NCI-H1694 (cell line): ENCODE data around the gene TMEM154.
"Not testable (repeated sequence)": the region's sequence is repeated elsewhere in the genome, so short reads cannot be mapped to it uniquely, and the experiment has no call there.

Experiments
- DNase-seq: peaks from one replicate; lab custom pipeline; 2025; lab: John Stamatoyannopoulos, UW

The TMEM154 gene

DNA sequence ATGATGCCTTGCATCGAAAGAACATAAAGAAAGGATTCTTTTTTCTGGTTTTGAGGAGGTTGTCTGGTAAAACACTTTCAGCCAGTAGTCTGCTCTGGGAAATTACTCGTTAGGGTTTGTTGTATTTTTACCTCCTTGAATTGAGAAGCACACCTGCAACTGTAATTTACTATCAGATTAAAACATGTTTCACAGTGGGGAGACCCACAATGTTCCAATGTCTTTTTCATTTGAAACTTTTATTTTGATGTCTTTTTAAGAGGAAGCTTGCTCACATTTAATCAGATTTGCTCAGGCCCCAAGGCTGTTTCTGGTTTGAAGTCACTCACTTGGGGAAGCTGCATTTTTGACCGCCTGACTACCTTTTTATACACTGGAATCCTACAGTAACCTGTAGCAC, 12.0 kb downstream of the TMEM154 start:
- no peak for DNase-seq

GRCh38 chr4:152666946-152667345, 12.9 kb downstream of the TMEM154 start:
- DNase-seq, result no peak

DNA sequence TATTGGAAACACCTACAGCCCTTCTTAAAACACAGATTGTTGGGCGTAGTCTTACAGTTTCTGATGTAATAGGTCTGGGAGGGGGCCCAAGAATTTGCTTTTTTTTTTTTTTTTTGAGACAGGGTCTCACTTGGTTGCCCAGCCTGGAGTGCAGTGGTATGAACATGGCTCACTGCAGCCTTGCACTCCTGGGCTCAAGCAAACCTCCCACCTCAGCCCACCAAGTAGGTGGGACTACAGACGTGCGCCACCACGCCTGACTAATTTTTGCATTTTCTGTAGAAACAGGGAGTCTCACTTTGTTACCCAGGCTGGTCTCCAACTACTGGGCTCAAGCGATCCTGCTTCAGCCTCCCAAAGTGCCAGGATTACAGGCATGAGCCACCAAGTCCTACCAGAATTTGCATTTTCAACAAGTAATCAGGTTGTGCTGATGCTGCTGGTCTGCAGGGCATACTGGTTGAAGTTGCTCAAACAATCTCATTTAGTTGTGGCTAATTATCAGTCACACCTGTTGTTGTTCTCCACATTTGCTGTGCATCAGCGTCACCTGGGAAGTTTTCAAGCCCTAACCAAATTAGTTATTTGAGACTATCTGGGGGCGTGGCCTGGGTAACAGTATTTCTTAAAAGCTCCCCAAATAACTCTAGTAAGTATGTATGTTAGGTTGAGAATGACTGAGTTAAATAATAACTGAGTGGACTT, 14.0 kb downstream of the TMEM154 start:
- no peak for DNase-seq

DNA sequence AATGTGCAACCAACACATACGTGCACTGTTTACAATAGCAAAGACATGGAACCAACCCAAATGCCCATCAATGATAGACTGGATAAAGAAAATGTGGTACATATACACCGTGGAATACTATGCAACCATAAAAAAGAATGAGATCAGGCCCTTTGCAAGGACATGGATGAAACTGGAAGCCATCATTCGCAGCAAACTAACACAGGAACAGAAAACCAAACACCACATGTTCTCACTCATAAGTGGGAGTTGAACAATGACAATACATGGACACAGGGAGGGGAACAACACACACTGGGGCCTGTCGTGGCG, 15.8 kb downstream of the TMEM154 start:
- not testable (repeated sequence) for DNase-seq

DNA sequence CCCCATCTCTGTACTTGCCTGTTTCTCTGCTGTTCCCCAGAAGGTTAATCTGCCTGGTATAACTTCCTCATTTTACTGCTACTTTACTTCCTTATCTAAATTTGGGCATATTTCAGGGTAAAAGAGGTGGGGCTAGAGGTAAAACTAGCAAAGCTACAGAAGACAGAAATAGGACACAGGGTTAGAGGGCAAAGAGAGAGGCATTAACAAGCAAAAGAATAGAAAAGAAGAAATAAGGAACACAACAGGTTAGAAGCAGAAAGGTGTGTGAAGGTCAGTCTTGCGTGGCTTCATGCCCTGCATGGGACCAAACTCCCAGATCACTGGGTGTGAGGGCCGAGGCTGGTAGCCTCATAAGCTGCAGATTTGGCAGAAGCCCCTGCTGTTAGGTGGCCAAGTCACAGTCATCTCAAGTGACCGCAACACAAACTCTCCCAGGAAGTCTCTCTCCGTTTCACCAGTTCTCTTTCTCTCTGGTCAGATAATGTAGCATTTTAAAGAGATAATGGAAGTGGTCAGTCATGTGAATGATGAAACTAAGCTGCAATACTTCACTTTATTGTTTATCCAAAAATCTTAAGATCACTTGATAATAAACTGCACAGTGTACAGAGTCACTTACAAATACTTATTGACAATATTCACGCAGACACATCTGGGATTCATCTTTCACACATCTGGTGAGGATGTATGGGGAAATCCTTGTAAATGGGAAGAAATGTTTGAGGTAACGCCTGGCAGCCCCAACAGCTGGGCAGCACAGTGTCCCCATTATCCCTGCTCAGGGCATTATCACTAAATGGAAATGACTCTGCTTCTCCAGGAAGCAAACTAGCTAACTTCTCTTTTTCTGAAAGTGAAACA, 16.4 kb downstream of the TMEM154 start:
- no peak for DNase-seq

- no peak for DNase-seq
These were observed 18.1 kb downstream of the TMEM154 start for GRCh38 chr4:152661649-152662048.

DNA sequence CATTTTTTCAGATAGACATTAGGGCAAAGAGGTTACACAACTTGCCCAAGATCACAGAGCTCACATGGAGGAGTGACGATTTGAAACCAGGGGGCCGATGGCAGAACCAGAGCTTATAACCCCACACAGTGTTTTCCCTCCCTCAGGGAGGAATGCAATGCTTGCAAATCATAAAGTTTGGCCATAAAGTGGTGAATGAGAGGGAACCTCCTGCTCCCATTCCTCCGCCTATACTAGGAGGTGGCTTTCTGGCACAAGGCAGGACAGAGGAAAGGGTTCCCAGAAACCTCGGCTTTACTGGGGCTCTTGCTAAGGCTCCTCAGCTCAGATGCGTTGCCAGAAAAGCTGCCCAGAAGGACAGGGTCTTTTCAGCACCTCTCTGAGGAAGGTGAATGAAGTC, 19.3 kb downstream of the TMEM154 start:
- DNase-seq, result no peak

GRCh38 chr4:152659806-152660205, 20.0 kb downstream of the TMEM154 start:
- no peak for DNase-seq

- DNase-seq, result no peak
These were observed 22.1 kb downstream of the TMEM154 start for GRCh38 chr4:152657657-152658056.

DNA sequence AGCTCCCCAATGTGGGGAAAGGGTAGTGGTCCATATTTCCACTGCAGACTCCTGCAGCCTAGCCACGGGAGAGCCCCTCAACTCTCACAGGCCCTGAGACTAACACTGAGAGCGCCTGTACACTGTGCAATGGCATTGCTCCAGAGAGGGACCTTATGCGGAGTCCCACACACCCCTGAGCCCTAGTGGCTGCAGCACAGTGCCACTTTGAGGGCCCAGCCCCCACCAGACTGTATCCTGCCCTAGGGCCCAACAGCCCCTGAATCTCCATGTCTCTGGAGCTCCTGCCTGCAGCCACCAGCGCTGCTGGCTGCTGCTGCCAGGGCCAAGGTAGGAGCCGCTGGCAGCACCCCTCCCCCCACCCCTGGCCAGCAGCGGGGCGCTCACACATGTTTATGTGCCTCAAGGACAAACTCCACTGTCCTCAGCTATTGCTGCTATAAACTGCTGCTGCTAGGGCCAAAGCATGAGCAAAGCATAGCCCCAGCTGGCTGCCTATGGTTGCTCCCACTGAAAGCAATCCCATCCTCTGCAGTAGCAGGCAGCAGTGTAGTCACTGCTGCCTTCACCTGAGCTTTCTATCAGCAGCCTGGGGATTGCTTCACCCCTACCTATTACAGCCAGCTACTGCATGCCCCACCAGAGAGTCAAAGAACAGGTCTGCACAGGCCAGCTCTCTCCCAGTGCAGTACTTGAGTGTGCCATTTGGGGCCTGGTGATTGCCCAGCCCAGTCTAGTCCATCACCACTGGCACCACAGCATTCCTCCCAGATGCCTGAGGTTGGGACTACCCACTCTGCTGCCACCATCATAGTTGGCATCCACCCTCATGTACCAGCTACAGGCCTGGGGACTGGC, 24.3 kb downstream of the TMEM154 start:
- no peak for DNase-seq

- DNase-seq, result no peak
These were observed 27.7 kb downstream of the TMEM154 start for GRCh38 chr4:152652102-152652501.

DNA sequence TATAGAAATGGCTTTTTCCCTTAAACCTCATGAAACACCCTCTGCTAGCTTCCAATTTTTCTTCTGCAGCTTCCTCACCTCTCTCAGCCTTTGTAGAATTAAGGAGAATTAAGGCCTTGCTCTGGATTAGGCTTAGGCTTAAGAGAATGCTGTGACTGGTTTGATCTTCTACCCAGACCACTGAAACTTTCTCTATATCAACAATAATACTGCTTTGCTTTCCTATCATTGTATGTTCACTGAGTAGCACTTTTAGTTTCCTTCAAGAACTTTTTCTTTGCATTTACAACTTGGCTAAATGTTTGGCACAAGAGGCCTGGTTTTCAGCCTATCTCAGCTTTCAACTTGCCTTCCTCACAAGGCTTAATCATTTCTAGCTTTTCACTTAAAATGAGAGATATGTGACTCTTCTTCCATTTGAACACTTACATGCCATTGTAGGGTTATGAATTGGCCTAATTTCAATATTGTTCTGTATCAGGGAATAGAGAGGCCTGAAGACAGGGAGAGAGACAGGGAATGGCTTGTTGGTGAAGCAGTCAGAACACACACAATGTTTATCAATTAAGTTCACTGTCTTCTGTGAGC, 28.2 kb downstream of the TMEM154 start:
- DNase-seq, result no peak

DNA sequence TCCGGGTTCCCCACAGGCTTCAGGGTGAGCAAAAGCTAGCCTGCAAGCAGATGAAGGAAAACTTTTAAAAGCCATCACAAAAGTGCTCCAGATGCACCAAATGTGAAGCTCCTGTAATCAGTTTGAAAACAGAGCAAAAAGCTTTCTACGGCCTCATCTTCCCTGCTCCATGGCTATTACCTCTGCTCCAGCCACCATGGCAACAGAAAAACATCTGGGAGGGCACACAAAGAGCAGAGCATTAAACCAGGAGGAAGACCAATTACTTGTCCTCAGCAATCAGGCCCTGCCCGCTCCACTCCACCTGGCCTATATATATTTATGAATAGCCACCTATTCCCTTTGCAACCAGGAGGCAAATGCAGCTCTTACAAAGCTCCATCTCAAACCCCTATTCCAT, 33.6 kb downstream of the TMEM154 start:
- DNase-seq, result no peak

GRCh38 chr4:152644130-152644529, 35.7 kb downstream of the TMEM154 start:
- no peak for DNase-seq

GRCh38 chr4:152643153-152644035, 36.4 kb downstream of the TMEM154 start:
- DNase-seq, result no peak

DNA sequence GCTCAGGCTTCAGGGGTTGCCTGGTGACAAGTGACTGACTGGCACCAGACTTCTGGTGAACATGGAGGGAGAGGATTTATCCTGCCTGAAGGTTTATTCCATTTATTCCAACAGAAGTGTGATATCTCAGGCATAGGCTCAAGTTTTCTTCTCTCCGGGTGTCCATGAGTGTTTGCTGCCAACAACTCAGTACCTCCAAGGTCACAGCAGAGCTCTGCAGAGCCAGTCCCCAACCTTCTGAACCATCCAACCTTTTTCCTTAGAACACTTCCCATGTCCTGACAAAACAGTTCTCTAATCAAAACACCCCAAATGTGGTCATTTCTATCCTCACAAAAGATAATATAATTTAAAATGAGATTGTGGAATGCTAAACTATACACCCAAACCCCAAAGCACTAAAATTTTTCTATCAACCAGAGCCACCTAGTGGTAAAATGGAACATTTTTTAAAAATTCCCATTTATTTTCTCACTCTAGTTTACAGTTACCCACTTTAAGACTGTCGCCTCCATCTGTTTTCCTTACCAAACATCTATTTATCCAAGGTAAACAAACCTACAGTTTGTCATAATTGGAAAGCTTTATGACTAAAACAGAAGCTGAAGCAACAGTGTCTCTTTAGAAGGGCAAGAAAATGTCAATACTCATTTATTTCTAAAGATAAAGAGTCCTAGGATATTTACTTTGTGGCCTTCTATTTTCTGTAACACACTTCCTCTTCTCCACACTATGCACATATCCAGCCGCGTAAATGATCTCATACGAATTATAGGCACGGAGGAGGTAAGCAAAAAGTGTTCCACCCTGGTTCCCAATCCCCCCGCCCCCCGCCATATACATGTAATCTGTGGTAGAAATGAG, 39.5 kb downstream of the TMEM154 start:
- DNase-seq, result peak; percentile 13

GRCh38 chr4:152635851-152636250, 43.9 kb downstream of the TMEM154 start:
- DNase-seq, result no peak

GRCh38 chr4:152634110-152634760, 45.6 kb downstream of the TMEM154 start:
- DNase-seq, result no peak

- DNase-seq, result no peak
These were observed 46.7 kb downstream of the TMEM154 start for GRCh38 chr4:152633118-152633517.

DNA sequence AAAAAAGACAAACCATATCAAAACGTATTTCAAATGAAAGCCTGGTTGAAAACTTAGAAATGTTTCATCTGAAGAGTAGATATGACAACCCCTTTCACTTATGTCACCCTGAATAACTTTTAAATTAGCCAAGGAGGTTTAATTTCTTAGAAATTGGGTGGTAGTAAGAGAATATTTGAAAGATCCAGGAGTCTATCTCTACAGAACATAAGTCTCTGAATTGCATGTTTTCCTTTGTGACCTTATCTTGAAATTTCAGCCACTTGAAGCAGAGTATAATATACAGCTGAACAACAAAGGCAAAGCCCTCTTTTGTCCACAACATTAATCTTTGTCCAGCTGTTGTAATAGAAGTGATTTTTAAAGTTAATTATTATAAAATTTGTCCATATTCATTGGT, 49.5 kb downstream of the TMEM154 start:
- DNase-seq, result no peak
